ENCODE measurements around the gene TEX14. TPM values are rescaled to one million over a fixed set of nuclear protein-coding genes. Genes with fewer than 3 reads are reported as not detected.

TEX14 gene
- polyA plus RNA-seq, 3 donors: 0.25 TPM; not detected in 2

DNA sequence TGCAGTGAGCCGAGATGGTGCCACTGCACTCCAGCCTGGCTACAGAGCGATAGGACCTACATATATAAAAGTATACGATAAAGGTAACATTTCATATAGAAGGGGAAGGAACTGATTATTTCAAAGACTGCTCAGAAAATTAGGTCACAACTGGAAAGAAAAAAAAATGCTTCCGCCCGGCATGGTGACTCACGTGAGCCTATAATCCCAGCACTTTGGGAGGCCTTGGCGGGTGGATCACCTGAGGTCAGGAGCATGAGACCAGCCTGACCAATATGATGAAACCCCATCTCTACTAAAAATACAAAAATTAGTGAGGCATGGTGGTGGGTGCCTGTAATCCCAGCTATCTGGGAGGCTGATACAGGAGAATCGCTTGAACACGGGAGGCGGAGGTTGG is 7.8 kb downstream of the TEX14 start:
- TF ChIP-seq, protein P1, sequence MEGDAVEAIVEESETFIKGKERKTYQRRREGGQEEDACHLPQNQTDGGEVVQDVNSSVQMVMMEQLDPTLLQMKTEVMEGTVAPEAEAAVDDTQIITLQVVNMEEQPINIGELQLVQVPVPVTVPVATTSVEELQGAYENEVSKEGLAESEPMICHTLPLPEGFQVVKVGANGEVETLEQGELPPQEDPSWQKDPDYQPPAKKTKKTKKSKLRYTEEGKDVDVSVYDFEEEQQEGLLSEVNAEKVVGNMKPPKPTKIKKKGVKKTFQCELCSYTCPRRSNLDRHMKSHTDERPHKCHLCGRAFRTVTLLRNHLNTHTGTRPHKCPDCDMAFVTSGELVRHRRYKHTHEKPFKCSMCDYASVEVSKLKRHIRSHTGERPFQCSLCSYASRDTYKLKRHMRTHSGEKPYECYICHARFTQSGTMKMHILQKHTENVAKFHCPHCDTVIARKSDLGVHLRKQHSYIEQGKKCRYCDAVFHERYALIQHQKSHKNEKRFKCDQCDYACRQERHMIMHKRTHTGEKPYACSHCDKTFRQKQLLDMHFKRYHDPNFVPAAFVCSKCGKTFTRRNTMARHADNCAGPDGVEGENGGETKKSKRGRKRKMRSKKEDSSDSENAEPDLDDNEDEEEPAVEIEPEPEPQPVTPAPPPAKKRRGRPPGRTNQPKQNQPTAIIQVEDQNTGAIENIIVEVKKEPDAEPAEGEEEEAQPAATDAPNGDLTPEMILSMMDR (IDR thresholded peaks at IDR 0.05): no peak
- WGBS (ENCODE audit: insufficient coverage): 76% methylated on average over 3 of the region's 10 CpGs
- intact Hi-C loops (cut with micrococcal nuclease): no loop called here
- H3K4me1 ChIP-seq (ENCODE audit: control insufficient read depth in 1 of 2, insufficient read depth in 2 of 2, low read length in 2 of 2): no peaks in the 10 kb centered on the region
- H3K27me3 Mint-ChIP-seq (ENCODE audit: low read depth in 3 of 3): peaks cover 1 to 8% (median 3%) of the 10 kb centered on the region in 3 donors
- H3K4me3 ChIP-seq (replicated peaks in 1 of 3; ENCODE audit: low read depth in 2 of 3, low read length in 3 of 3): no peak overlapping the region
- H4K20me1 ChIP-seq (ENCODE audit: insufficient read depth, low read length): no peaks in the 10 kb centered on the region
- no peaks in the 10 kb centered on the region for H3K9me3 ChIP-seq (replicated peaks in 1 of 2; ENCODE audit: control insufficient read depth in 1 of 2, insufficient read depth in 1 of 2, low read length in 2 of 2)
- peaks cover 6% of the 10 kb centered on the region for H3K4me1 Mint-ChIP-seq
- no peaks in the 10 kb centered on the region for H3K79me2 ChIP-seq (ENCODE audit: insufficient read depth, low read length)
- H3K27ac ChIP-seq (ENCODE audit: low read depth in 1 of 2, low read length in 2 of 2): no peak overlapping the region
- no peak overlapping the region for H3K4me2 ChIP-seq (replicated peaks; ENCODE audit: extremely low read depth, low read length, poor library complexity, severe bottlenecking)
- no peaks in the 10 kb centered on the region for H3K27me3 ChIP-seq (ENCODE audit: control insufficient read depth in 2 of 2, insufficient read depth in 2 of 2, low read length in 2 of 2)
- no peak overlapping the region for H2AFZ ChIP-seq (ENCODE audit: insufficient read depth, low read depth, low read length, poor library complexity, severe bottlenecking)
- H3K36me3 ChIP-seq (replicated peaks in 1 of 2; ENCODE audit: control insufficient read depth in 1 of 2, insufficient read depth in 2 of 2, low read length in 2 of 2): no peaks in the 10 kb centered on the region
- H3K9ac ChIP-seq (ENCODE audit: insufficient read depth, low read length, poor library complexity, severe bottlenecking): no peak overlapping the region
- H3K36me3 Mint-ChIP-seq: no peaks in the 10 kb centered on the region
- H3K4me3 Mint-ChIP-seq: no peak overlapping the region
- H3K9me3 Mint-ChIP-seq: peaks cover 0 to 3% (median 0%) of the 10 kb centered on the region in 7 donors
- no peak for DNase-seq
- no peak overlapping the region for H3K27ac Mint-ChIP-seq

DNA sequence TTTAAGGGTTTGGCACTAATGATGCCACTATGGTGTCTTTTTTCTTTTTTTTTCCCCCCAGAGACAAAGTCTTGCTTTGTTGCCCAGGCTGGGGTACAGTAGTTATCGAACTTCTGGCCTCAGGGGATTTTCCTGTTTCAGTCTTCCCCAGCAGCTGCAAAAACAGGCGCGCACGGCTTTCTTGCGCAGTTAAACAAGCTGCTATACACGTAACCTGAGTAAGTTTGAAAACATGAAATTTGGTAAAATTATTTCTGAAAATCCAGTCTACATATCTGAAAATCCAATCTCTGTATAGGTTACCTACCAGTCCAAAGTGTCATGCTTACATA is 11.8 kb downstream of the TEX14 start:
- TF ChIP-seq, protein P1 (IDR thresholded peaks at IDR 0.05): no peak
- Histone ChIP-seq H3K9me3 (replicated peaks in 1 of 2; ENCODE audit: control insufficient read depth in 1 of 2, insufficient read depth in 1 of 2, low read length in 2 of 2) (no peaks in the 10 kb centered on the region), H3K79me2 (ENCODE audit: insufficient read depth, low read length) (no peaks in the 10 kb centered on the region), H3K27ac (ENCODE audit: low read depth in 1 of 2, low read length in 2 of 2) (no peak overlapping the region), H3K27me3 (ENCODE audit: control insufficient read depth in 2 of 2, insufficient read depth in 2 of 2, low read length in 2 of 2) (no peaks in the 10 kb centered on the region), H4K20me1 (ENCODE audit: insufficient read depth, low read length) (no peaks in the 10 kb centered on the region), H3K4me1 (ENCODE audit: control insufficient read depth in 1 of 2, insufficient read depth in 2 of 2, low read length in 2 of 2) (no peaks in the 10 kb centered on the region), H3K36me3 (replicated peaks in 1 of 2; ENCODE audit: control insufficient read depth in 1 of 2, insufficient read depth in 2 of 2, low read length in 2 of 2) (no peaks in the 10 kb centered on the region), H3K9ac (ENCODE audit: insufficient read depth, low read length, poor library complexity, severe bottlenecking) (no peak overlapping the region), H3K4me2 (replicated peaks; ENCODE audit: extremely low read depth, low read length, poor library complexity, severe bottlenecking) (no peak overlapping the region), H2AFZ (ENCODE audit: insufficient read depth, low read depth, low read length, poor library complexity, severe bottlenecking) (no peak overlapping the region), H3K4me3 (replicated peaks in 1 of 3; ENCODE audit: low read depth in 2 of 3, low read length in 3 of 3) (no peak overlapping the region)
- peaks cover 7% of the 10 kb centered on the region for H3K4me1 Mint-ChIP-seq
- no CpG with 5 or more reads among the region's 6 CpGs for WGBS (ENCODE audit: insufficient coverage)
- intact Hi-C loops (cut with micrococcal nuclease): no loop called here
- H3K27ac Mint-ChIP-seq: no peak overlapping the region
- DNase-seq: no peak
- H3K4me3 Mint-ChIP-seq: no peak overlapping the region
- peaks cover 3 to 7% (median 6%) of the 10 kb centered on the region in 3 donors for H3K27me3 Mint-ChIP-seq (ENCODE audit: low read depth in 3 of 3)
- no peaks in the 10 kb centered on the region for H3K36me3 Mint-ChIP-seq
- H3K9me3 Mint-ChIP-seq: peaks cover 0 to 5% (median 0%) of the 10 kb centered on the region in 7 donors
